ENCODE measurements around the gene TMEM131. TPM values are rescaled to one million over a fixed set of nuclear protein-coding genes. Genes with fewer than 3 reads are reported as not detected.

TMEM131 gene
- total RNA-seq, 1 donor from 2014 or later = 58.8 TPM

- no peaks in the 10 kb centered on the region for H3K27me3 Mint-ChIP-seq
- peaks cover 19% of the 10 kb centered on the region for H3K4me1 Mint-ChIP-seq (ENCODE audit: low read depth)
- H3K27ac Mint-ChIP-seq = no peak overlapping the region
- no peak overlapping the region for H3K4me3 Mint-ChIP-seq (ENCODE audit: low read depth)
- no peak for DNase-seq (ENCODE audit: low spot score, unreplicated experiment)
- no peak for TF ChIP-seq CTCF (IDR thresholded peaks at IDR 0.05; ENCODE audit: unreplicated experiment)
- no peaks in the 10 kb centered on the region for H3K9me3 Mint-ChIP-seq (ENCODE audit: low read depth)
- H3K36me3 Mint-ChIP-seq (ENCODE audit: insufficient read depth) = peaks cover 2% of the 10 kb centered on the region
Measured at GRCh38 chr2:97707362-97708047, 288.2 kb downstream of the TMEM131 start.

- DNase-seq (ENCODE audit: low spot score, unreplicated experiment) = no peak
- H3K4me1 Mint-ChIP-seq (ENCODE audit: low read depth) = peaks cover 12% of the 10 kb centered on the region
- H3K4me3 Mint-ChIP-seq (ENCODE audit: low read depth) = no peak overlapping the region
- no peak for TF ChIP-seq CTCF (IDR thresholded peaks at IDR 0.05; ENCODE audit: unreplicated experiment)
- no peak overlapping the region for H3K27ac Mint-ChIP-seq
- H3K36me3 Mint-ChIP-seq (ENCODE audit: insufficient read depth) = peaks cover 2% of the 10 kb centered on the region
- no peaks in the 10 kb centered on the region for H3K9me3 Mint-ChIP-seq (ENCODE audit: low read depth)
- H3K27me3 Mint-ChIP-seq = no peaks in the 10 kb centered on the region
Measured at GRCh38 chr2:97706708-97707345, 288.9 kb downstream of the TMEM131 start.

Other genes starting within 250 kb of the TMEM131 start
- gene VWA3B, start 91.2 kb upstream of the TMEM131 start, total RNA-seq = 0.12 and 0.47 TPM in 2 replicates